ENCODE results near the gene KRT3. TPM values are rescaled to one million over a fixed set of nuclear protein-coding genes. Genes with fewer than 3 reads are reported as not detected.

KRT3 gene
- total and polyA plus RNA-seq, 10 of the 15 experiments (the other 5 are each of a cell fraction or from before 2014, with no cell fraction given) = not detected

- TF ChIP-seq E2F8 (IDR thresholded peaks at IDR 0.05; ENCODE audit: low read depth, partially characterized antibody) (no peak), KDM1A (IDR thresholded peaks at IDR 0.05; ENCODE audit: borderline replicate concordance) (no peak)
Observed at GRCh38 chr12:52811191-52812072, 15.5 kb upstream of the KRT3 start (continued).

GRCh38 chr12:52810554-52810953, 14.6 kb upstream of the KRT3 start:
- in situ Hi-C loops (cut with MboI) = no loop called here
- ChIA-PET CTCF (no interaction called here), POLR2A (no interaction called here)

More at GRCh38 chr12:52810554-52810953, 14.6 kb upstream of the KRT3 start:
- ChIA-PET RAD21 (ENCODE audit: unreplicated experiment) (no interaction called here), SMC1A (ENCODE audit: uncharacterized antibody, unreplicated experiment) (no interaction called here)
- Histone ChIP-seq H4K20me1 (ENCODE audit: control insufficient read depth, insufficient read depth) (no peaks in the 10 kb centered on the region), H3K79me2 (ENCODE audit: control insufficient read depth, insufficient read depth, low read length) (no peaks in the 10 kb centered on the region), H3K4me3 (no peak overlapping the region), H3K4me2 (ENCODE audit: control insufficient read depth, insufficient read depth) (no peak overlapping the region), H3K9ac (ENCODE audit: control insufficient read depth, insufficient read depth, low read length) (no peak overlapping the region), H3K27me3 (replicated peaks in 1 of 2; ENCODE audit: control insufficient read depth in 2 of 2, insufficient read depth in 2 of 2, low read length in 1 of 2) (peaks cover 0 to 5% of the 10 kb centered on the region in 2 experiments; a peak in 2 of 4 replicates), H3K27ac (ENCODE audit: control insufficient read depth, insufficient read depth) (no peak overlapping the region), H2AFZ (ENCODE audit: control insufficient read depth, low read depth, low read length) (no peak overlapping the region), H3K4me1 (ENCODE audit: control insufficient read depth, insufficient read depth, low read length) (no peaks in the 10 kb centered on the region), H3K9me3 (replicated peaks; ENCODE audit: control insufficient read depth, insufficient read depth, low read length) (no peaks in the 10 kb centered on the region), H3K36me3 (ENCODE audit: control insufficient read depth in 2 of 2, insufficient read depth in 2 of 2, low read length in 1 of 2) (no peaks in the 10 kb centered on the region)
- DNase-seq (ENCODE audit: low read depth, low spot score) (no peak), ATAC-seq (no peak), FAIRE-seq (no peak)
- TF ChIP-seq GATAD2B (conservative IDR thresholded peaks at IDR 0.05; ENCODE audit: low read depth) (no peak), STAT3 (IDR thresholded peaks at IDR 0.05; ENCODE audit: low read depth, low read length) (no peak), RUNX3 (IDR thresholded peaks at IDR 0.05; ENCODE audit: low read length) (no peak), ZNF687 (IDR thresholded peaks at IDR 0.05) (no peak), RAD21 (IDR thresholded peaks at IDR 0.05; ENCODE audit: insufficient read depth, low read depth, low read length) (no peak), IKZF1 (conservative IDR thresholded peaks at IDR 0.05) (no peak), ZBED1 (IDR thresholded peaks at IDR 0.05; ENCODE audit: borderline replicate concordance) (no peak), NR2C1 (IDR thresholded peaks at IDR 0.05) (no peak), MEF2A (IDR thresholded peaks at IDR 0.05; ENCODE audit: insufficient read depth, low read depth, low read length) (no peak), SPI1 (IDR thresholded peaks at IDR 0.05; ENCODE audit: borderline replicate concordance, insufficient read depth, low read depth, low read length) (no peak), JUND (IDR thresholded peaks at IDR 0.05; ENCODE audit: low read depth, low read length) (no peak), MXI1 (IDR thresholded peaks at IDR 0.05; ENCODE audit: low read depth, low read length) (no peak)
- no TSS peak for BruUV-seq (replicated peaks)
- intact Hi-C loops (cut with micrococcal nuclease; ENCODE audit: unreplicated experiment) = no loop called here
- 25% methylated on average over 5 of the region's 5 CpGs for WGBS (ENCODE audit: insufficient coverage, insufficient replicate concordance, low lambda C conversion rate, missing lambda C conversion rate)

Data from GM12878 (cell line).